IMR-90 (cell line): Measurements from ENCODE around the gene LGALS14. TPM values are rescaled to one million over a fixed set of nuclear protein-coding genes. Genes with fewer than 3 reads are reported as not detected.

Experiments used
- ATAC-seq: fragments of 200-7000 bp; cut with Tn5 transposase; 2 replicates; pipeline ENCODE4 v1.9.1; 2020; ENCODE audit warnings: low read depth, mild to moderate bottlenecking, moderate library complexity
- BruUV-seq: library from RNA; stranded (reverse); fragments of 400-500 nt; replicated peaks from 2 replicates; lab custom pipeline; 2021; lab: Mats Ljungman, UMichigan
- CTCF ChIA-PET: fragments of 300-600 bp; formaldehyde crosslinking; extraction: SDS; loops from one replicate; lab custom pipeline; 2021; ENCODE audit warnings: antibody characterized with exemption; lab: Yijun Ruan, JAX
- POLR2A ChIA-PET: fragments of 300-600 bp; sonication (Branson Sonifier 250); formaldehyde crosslinking; loops from one replicate; lab custom pipeline; 2022; ENCODE audit warnings: antibody characterized with exemption; ENCODE audit not compliant: unreplicated experiment; lab: Charles Lee
- DNase-seq: peaks from one replicate; pipeline ENCODE4 v3.0.0; 2013
- H2AFZ ChIP-seq: replicated peaks from 2 replicates; pipeline ENCODE3; 2013; ENCODE audit warnings: low read length, mild to moderate bottlenecking; ENCODE audit not compliant: poor library complexity
- H2AK5ac ChIP-seq: 2 replicates; pipeline ENCODE4 v1.6.1; 2013; ENCODE audit warnings: low read depth, low read length, inconsistent platforms
- H2AK9ac ChIP-seq: replicated peaks from 2 replicates; pipeline ENCODE3; 2013; ENCODE audit warnings: mild to moderate bottlenecking, low read depth, low read length, moderate library complexity; ENCODE audit not compliant: poor library complexity
- H2BK120ac ChIP-seq: 2 replicates; pipeline ENCODE4 v1.6.1; 2013; ENCODE audit warnings: low read depth, low read length, inconsistent platforms
- H2BK15ac ChIP-seq: 3 replicates; pipeline ENCODE4 v1.6.1; 2013; ENCODE audit warnings: low read depth, low read length, inconsistent platforms
- H2BK20ac ChIP-seq: 2 replicates; pipeline ENCODE4 v1.6.1; 2013; ENCODE audit warnings: low read depth, mild to moderate bottlenecking, inconsistent platforms, low read length, moderate library complexity
- H2BK5ac ChIP-seq: 2 replicates; pipeline ENCODE4 v1.6.1; 2013; ENCODE audit warnings: mild to moderate bottlenecking, low read depth, low read length, inconsistent platforms; ENCODE audit not compliant: poor library complexity, severe bottlenecking
- H3K14ac ChIP-seq: replicated peaks from 2 replicates; pipeline ENCODE4 v1.6.1; 2013; ENCODE audit warnings: low read depth, low read length, inconsistent platforms
- H3K18ac ChIP-seq: 2 replicates; pipeline ENCODE4 v1.6.1; 2013; ENCODE audit warnings: low read depth, low read length, control low read depth
- H3K23ac ChIP-seq: 2 replicates; pipeline ENCODE4 v1.6.1; 2013; ENCODE audit warnings: low read depth, low read length, inconsistent platforms
- H3K27ac ChIP-seq: 2 replicates; pipeline ENCODE4 v1.5.1; 2013; ENCODE audit warnings: mild to moderate bottlenecking, control low read depth, low read length; ENCODE audit not compliant: insufficient read depth
- H3K27me3 ChIP-seq: 2 replicates; pipeline ENCODE4 v1.6.1; 2013; ENCODE audit warnings: low read length; ENCODE audit not compliant: control insufficient read depth, insufficient read depth
- H3K36me3 ChIP-seq: 2 replicates; pipeline ENCODE4 v1.6.1; 2013; ENCODE audit warnings: low read length, mixed read lengths; ENCODE audit not compliant: control insufficient read depth, insufficient read depth
- H3K4ac ChIP-seq: 2 replicates; pipeline ENCODE4 v1.6.1; 2013; ENCODE audit warnings: low read depth, low read length, inconsistent platforms
- H3K4me1 ChIP-seq: 2 replicates; pipeline ENCODE4 v1.6.1; 2013; ENCODE audit warnings: low read length, mixed read lengths; ENCODE audit not compliant: control insufficient read depth, insufficient read depth
- H3K4me2 ChIP-seq: 2 replicates; pipeline ENCODE4 v1.6.1; 2013; ENCODE audit warnings: low read depth, mild to moderate bottlenecking, control low read depth, low read length, moderate library complexity
- H3K4me3 ChIP-seq: 2 replicates; pipeline ENCODE4 v1.5.1; 2013; ENCODE audit warnings: low read depth, mild to moderate bottlenecking, control low read depth, low read length, moderate library complexity; ENCODE audit not compliant: insufficient read depth
- H3K56ac ChIP-seq: 2 replicates; pipeline ENCODE4 v1.6.1; 2013; ENCODE audit warnings: low read length, inconsistent platforms; ENCODE audit not compliant: insufficient read depth; ENCODE audit errors: extremely low read depth
- H3K79me1 ChIP-seq, 2 experiments: 2 replicates each; pipeline ENCODE4 v1.6.1; 2013; ENCODE audit warnings: low read length in 2 of 2, inconsistent platforms in 1 of 2, low read depth in 1 of 2
- H3K9ac ChIP-seq: 2 replicates; pipeline ENCODE4 v1.6.1; 2013; ENCODE audit warnings: low read depth, low read length, control low read depth
- H3K9me1 ChIP-seq: 2 replicates; pipeline ENCODE4 v1.6.1; 2013; ENCODE audit warnings: low read length, inconsistent platforms; ENCODE audit not compliant: insufficient read depth
- H3K9me3 ChIP-seq: 2 replicates; pipeline ENCODE4 v1.6.1; 2013; ENCODE audit warnings: low read length; ENCODE audit not compliant: control insufficient read depth, insufficient read depth
- H4K20me1 ChIP-seq: 2 replicates; pipeline ENCODE4 v1.6.1; 2013; ENCODE audit warnings: low read length, inconsistent platforms; ENCODE audit not compliant: insufficient read depth
- H4K5ac ChIP-seq: 2 replicates; pipeline ENCODE4 v1.6.1; 2013; ENCODE audit warnings: mild to moderate bottlenecking, low read depth, low read length, control low read depth
- H4K8ac ChIP-seq, 2 experiments: 2 replicates each; pipeline ENCODE4 v1.6.1; 2013; ENCODE audit warnings: low read depth in 2 of 2, low read length in 2 of 2, control low read depth in 1 of 2, inconsistent platforms in 1 of 2
- H4K91ac ChIP-seq: 2 replicates; pipeline ENCODE4 v1.6.1; 2013; ENCODE audit warnings: low read depth, low read length, inconsistent platforms; ENCODE audit not compliant: insufficient read depth
- BHLHE40 ChIP-seq: fragments of 150-350 bp; IDR thresholded peaks from 2 replicates; pipeline ENCODE4 v1.6.1; 2016; ENCODE audit warnings: mild to moderate bottlenecking, low read depth, low read length
- CEBPB ChIP-seq: IDR thresholded peaks from 2 replicates; pipeline ENCODE4 v1.6.1; 2012; ENCODE audit warnings: low read depth, low read length, improper control_type of control experiment
- CHD1 ChIP-seq: IDR thresholded peaks from 2 replicates; pipeline ENCODE4 v1.6.1; 2012; ENCODE audit warnings: low read depth, low read length, improper control_type of control experiment
- CTCF ChIP-seq: conservative IDR thresholded peaks from 2 replicates; pipeline ENCODE4 v1.5.1; 2012; ENCODE audit warnings: mild to moderate bottlenecking, low read depth, low read length, improper control_type of control experiment
- ELK1 ChIP-seq: fragments of 150-350 bp; IDR thresholded peaks from 2 replicates; pipeline ENCODE4 v1.6.1; 2016; ENCODE audit warnings: low read depth, mild to moderate bottlenecking, low read length, moderate library complexity, borderline replicate concordance
- FOS ChIP-seq: fragments of 150-350 bp; IDR thresholded peaks from 2 replicates; pipeline ENCODE4 v1.6.1; 2016; ENCODE audit warnings: low read depth, low read length
- MAZ ChIP-seq: IDR thresholded peaks from 2 replicates; pipeline ENCODE4 v1.6.1; 2012; ENCODE audit warnings: low read depth, mild to moderate bottlenecking, low read length, improper control_type of control experiment, moderate library complexity, borderline replicate concordance
- NFE2L2 ChIP-seq: fragments of 150-350 bp; IDR thresholded peaks from 2 replicates; pipeline ENCODE4 v1.6.1; 2016; ENCODE audit warnings: low read depth, mild to moderate bottlenecking, low read length
- POLR2A ChIP-seq: IDR thresholded peaks from 2 replicates; pipeline ENCODE4 v1.6.1; 2012; ENCODE audit warnings: mild to moderate bottlenecking, low read depth, low read length
- RAD21 ChIP-seq: IDR thresholded peaks from 2 replicates; pipeline ENCODE4 v1.6.1; 2012; ENCODE audit warnings: low read length, improper control_type of control experiment
- RFX5 ChIP-seq: IDR thresholded peaks from 2 replicates; pipeline ENCODE4 v1.8.0; 2012; ENCODE audit warnings: low read depth, mild to moderate bottlenecking, low read length, moderate library complexity
- SMC3 ChIP-seq: fragments of 150-350 bp; IDR thresholded peaks from 2 replicates; pipeline ENCODE4 v1.6.1; 2016; ENCODE audit warnings: low read depth, mild to moderate bottlenecking, antibody characterized with exemption, low read length, moderate library complexity
- USF2 ChIP-seq: fragments of 150-350 bp; IDR thresholded peaks from 2 replicates; pipeline ENCODE4 v1.6.1; 2017; ENCODE audit warnings: mild to moderate bottlenecking, antibody characterized with exemption, low read length, low read depth
- WGBS, 2 experiments: methylation state at CpG; one replicate each; pipeline versions ENCODE4 v1.1.5 to v1.1.7; 2013; ENCODE audit warnings: missing lambda C conversion rate in 2 of 2; ENCODE audit not compliant: insufficient read length in 1 of 2; ENCODE audit errors: extremely low coverage in 2 of 2; 5-methylcytosine and 5-hydroxymethylcytosine counted together
- dilution Hi-C: fragments of 300-500 bp; cut with HindIII; formaldehyde crosslinking; loops from one replicate; pipeline ENCODE4 v1.14.3; 2018; ENCODE audit warnings: low sequenced_read_pairs; ENCODE audit not compliant: unreplicated experiment
- in situ Hi-C: fragments of 300-500 bp; cut with MboI; formaldehyde crosslinking; loops from 3 replicates; pipeline ENCODE4 v1.14.3; 2019; ENCODE audit warnings: low sequenced_read_pairs, inconsistent platforms, mixed read lengths
- intact Hi-C: fragments of 100-400 bp; cut with micrococcal nuclease; formaldehyde crosslinking; loops from 2 replicates; pipeline ENCODE4 v1.10.0; 2022
- polyA plus RNA-seq, 3 experiments: library from polyadenylated mRNA; depleted of rRNA; stranded (reverse); fragments of >200 nt; gene quantifications; 2 replicates each; pipeline ENCODE4 v1.2.3, GENCODE V29; 2012; ENCODE audit warnings: low replicate concordance in 1 of 3
- total RNA-seq: library from RNA; depleted of rRNA; stranded (reverse); fragments of >200 nt; gene quantifications from 2 replicates; pipeline ENCODE4 v1.2.3, GENCODE V29; 2012

LGALS14 gene
- total and polyA plus RNA-seq, 2 of the 4 experiments (the other 2 are of a cell fraction) = not detected

GRCh38 chr19:39695759-39696158 lies 8.5 kb upstream of the LGALS14 start:
- H3K9me1 ChIP-seq = no peaks in the 10 kb centered on the region
- no peak overlapping the region for H4K91ac ChIP-seq
- no peaks in the 10 kb centered on the region for H3K4me1 ChIP-seq
- no peaks in the 10 kb centered on the region for H4K20me1 ChIP-seq
- H2BK20ac ChIP-seq = no peak overlapping the region
- no peak overlapping the region for H3K27ac ChIP-seq
- H3K18ac ChIP-seq = no peak overlapping the region
- WGBS, 2 experiments = 60% methylated on average over 1 of the region's 2 CpGs; no CpG with 5 or more reads in 1 of the 2 experiments
- no peak overlapping the region for H3K56ac ChIP-seq
- TF ChIP-seq ELK1 = no peak
- no peak for TF ChIP-seq BHLHE40
- no peak for TF ChIP-seq RFX5
- TF ChIP-seq NFE2L2 = no peak
- TF ChIP-seq SMC3 = no peak
- no peak for TF ChIP-seq RAD21
- no peak for TF ChIP-seq POLR2A
- no peak for TF ChIP-seq CTCF
- no peak for TF ChIP-seq MAZ
- TF ChIP-seq FOS = no peak
- no peak for TF ChIP-seq CHD1
- no peak for TF ChIP-seq CEBPB
- TF ChIP-seq USF2 = no peak
- no TSS peak for BruUV-seq
- H3K36me3 ChIP-seq = no peaks in the 10 kb centered on the region
- H2BK5ac ChIP-seq = no peak overlapping the region
- no peak overlapping the region for H2AFZ ChIP-seq
- no peak overlapping the region for H2AK5ac ChIP-seq
- H2BK15ac ChIP-seq = no peak overlapping the region
- no peaks in the 10 kb centered on the region for H3K9me3 ChIP-seq
- no peak overlapping the region for H2BK120ac ChIP-seq
- DNase-seq = no peak
- H3K79me1 ChIP-seq = no peaks in the 10 kb centered on the region
- no peak overlapping the region for H3K14ac ChIP-seq
- no peak overlapping the region for H3K4ac ChIP-seq
- no peak overlapping the region for H3K23ac ChIP-seq
- in situ Hi-C loops (no loop called here), dilution Hi-C loops (no loop called here), intact Hi-C loops (no loop called here)
- H3K9ac ChIP-seq = no peak overlapping the region
- ATAC-seq = no peak
- no peaks in the 10 kb centered on the region for H3K27me3 ChIP-seq
- no peak overlapping the region for H3K4me3 ChIP-seq
- no peak overlapping the region for H4K5ac ChIP-seq
- no peak overlapping the region for H2AK9ac ChIP-seq
- H3K4me2 ChIP-seq = no peak overlapping the region
- CTCF ChIA-PET = interaction anchor here (0.5 kb wide), 1 partner anchor 144 kb away, joined by 4 read pairs; no protein-coding TSS in a partner anchor
- POLR2A ChIA-PET = no interaction called here
- H4K8ac ChIP-seq = no peak overlapping the region
